GM18499 (cell line): ENCODE measurements around the gene JADE2.
"Not testable (repeated sequence)": the region's sequence is repeated elsewhere in the genome, so short reads cannot be mapped to it uniquely, and the experiment has no call there.

Experiments used
- ATAC-seq: cut with Tn5 transposase; IDR thresholded peaks from one replicate; pipeline ENCODE4 v1.9.1; 2021; ENCODE audit warnings: moderate number of reproducible peaks; ENCODE audit not compliant: insufficient read depth, unreplicated experiment

The JADE2 gene

DNA sequence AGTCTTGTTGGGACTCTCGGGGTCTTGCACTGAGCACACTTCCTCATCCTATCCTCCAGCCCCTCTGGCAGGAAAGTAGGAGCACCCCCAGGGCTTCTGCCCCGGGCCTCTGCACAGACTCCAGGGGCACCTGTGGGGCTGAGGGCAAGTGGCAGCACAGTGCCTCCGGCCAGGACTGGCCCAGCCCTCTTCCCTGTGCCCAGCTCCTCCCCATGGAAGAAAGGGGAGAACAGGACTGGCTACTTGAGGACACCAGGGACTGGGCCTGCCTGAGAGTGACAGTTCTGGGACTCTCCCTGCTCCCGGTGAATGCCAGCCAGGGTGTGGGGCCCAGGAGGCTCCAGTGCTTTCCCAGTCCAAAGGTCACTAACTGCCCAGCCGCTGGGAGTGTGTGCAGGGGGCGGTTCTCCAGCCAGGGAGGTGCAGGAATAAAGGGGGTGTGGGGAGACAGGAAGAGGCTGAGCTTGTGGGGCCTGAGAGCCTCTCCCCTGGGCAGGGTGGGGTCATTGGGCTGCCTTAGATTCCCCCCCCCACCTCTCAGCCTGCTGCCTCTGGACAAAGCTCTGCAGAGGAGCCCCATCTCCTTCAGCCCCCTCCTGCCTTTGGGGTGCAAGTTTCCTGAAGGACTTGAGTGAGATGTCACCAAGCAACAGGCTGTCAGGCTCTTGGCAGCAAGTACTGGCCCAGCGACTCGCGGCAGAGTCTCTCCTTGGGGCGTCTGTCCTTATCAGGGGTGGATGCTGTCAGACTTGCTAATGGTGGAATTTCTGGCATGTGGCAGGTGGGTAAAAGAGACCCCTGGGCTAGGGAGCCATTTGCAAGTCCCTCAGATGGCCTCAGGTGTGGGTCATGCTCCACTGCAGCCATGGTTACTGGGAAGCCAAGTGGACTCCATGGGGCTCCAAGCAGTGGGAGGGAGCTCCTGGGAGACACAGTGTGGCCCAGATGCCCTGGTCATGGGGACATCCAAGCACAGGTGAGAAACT lies 19.1 kb upstream of the JADE2 start:
- no peak for ATAC-seq

DNA sequence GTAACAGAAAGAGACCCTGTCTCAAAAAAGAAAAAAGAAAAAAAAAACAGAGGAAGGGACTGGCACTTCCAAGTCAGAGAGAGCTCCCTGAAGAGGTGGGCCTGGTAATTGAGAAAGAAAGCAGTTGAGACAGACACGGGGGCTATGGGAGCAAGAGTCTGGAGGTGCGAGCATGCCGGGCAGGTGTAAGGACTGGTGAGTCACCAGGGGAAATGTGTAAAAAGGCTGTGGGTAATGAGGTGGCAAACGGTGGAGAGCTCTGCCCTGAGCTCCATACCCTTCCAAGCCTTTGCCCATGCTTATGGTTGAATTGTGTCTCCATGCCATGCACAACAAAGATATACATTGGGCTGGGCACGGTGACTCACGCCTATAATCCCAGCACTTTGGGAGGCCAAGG lies 18.0 kb upstream of the JADE2 start:
- no peak for ATAC-seq

DNA sequence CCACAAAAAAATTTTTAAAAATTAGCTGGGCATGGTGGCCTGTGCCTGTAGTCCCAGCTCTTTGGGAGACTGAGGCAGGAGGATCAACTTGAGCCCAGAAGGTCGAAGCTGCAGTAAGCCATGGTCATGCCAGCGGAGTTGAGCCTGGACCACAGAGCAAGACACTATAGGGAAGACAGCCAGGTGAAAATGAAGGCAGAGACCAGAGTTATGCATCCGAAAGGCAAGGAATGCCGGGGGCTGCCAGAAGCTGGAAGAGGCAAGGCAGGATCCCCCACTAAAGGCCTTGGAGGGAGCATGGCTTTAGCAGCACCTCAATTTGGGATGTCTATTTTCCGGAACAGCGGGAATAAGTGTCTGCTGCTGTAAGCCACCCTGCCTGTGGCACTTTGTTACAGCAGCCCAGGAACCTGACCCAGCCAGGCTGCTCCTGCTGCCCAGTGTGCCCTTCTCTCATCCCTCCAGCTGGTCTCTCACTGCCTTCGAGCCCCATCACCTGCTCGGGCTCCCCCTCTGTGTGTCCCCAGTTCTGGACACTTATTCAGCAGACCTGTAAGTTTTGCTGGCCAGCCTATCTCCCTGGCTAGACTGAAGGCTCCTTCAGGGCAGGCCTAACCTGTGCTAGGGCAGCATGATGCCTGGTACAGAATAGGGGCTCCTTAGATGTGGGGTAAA lies 16.8 kb upstream of the JADE2 start:
- ATAC-seq: no peak

DNA sequence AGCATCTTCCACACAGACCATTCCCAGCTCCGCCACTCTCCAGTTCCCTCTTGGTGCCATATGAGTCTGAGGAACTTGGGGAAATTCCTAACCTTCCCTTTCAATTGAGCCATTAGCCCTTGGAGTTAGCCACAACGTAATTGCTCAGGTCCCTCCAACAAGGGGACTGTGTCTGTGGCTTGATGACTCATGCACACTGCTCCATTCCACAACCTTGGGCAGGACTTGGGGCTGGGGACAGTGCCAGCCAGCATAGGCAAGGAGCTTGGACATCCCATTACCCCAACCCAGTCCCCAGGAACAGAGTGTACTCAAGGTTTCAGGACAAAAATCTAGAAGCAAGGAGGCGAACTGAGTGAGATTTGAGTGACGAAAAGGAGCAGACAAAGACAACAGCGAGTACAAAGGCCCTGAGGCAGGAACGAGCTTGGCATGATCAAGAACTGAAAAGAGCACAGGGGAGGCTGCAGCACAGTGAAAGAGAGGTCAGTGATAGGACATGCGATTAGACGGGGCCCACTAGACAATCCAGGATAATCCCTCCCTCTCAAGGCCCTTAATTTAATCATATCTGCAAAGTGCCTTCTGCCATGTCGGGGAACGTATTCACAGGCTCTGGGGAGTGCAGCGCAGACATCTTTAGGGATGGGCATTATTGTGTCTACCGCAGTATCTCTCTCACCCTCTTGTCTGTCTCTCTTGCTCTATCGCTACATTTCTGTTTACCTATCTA lies 16.0 kb upstream of the JADE2 start:
- no peak for ATAC-seq

DNA sequence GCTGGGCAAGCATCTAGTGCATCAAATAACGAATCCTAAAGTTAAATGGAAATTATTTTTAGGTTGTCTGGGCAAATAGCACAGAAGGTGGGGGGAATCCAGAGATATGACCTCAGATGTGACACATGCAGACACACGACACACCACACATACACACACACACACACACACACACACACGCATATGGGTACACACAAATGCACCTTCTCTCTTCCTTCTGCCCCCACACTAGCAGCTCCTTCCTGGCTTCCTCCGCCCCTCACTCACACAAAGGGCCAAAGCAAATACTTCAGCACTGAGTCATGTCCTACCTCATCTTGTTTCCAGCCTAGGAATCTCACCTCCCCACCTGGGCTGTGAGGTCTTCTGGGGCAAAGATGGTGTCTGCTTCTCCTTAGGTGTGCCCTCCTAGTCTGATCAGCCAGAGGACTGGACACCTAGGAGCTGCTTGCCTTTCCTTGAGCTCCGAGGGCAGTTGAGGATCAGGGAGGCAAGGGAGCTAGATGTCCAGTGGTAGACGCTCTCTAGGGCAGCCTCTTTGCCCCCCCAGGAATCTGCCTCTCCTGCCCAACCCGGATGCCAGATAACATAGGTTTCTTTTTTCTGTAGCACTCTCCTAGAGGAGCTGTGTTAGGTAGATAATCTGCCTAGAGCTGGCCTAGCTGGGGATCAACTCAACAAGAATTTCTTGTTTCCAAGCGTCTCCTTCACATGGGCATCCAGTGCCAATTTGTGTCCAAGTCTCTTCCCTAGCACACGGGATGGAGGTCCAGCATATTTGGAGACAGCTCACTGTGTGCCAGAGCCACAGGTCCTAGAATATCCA lies 14.3 kb upstream of the JADE2 start:
- ATAC-seq: no peak

DNA sequence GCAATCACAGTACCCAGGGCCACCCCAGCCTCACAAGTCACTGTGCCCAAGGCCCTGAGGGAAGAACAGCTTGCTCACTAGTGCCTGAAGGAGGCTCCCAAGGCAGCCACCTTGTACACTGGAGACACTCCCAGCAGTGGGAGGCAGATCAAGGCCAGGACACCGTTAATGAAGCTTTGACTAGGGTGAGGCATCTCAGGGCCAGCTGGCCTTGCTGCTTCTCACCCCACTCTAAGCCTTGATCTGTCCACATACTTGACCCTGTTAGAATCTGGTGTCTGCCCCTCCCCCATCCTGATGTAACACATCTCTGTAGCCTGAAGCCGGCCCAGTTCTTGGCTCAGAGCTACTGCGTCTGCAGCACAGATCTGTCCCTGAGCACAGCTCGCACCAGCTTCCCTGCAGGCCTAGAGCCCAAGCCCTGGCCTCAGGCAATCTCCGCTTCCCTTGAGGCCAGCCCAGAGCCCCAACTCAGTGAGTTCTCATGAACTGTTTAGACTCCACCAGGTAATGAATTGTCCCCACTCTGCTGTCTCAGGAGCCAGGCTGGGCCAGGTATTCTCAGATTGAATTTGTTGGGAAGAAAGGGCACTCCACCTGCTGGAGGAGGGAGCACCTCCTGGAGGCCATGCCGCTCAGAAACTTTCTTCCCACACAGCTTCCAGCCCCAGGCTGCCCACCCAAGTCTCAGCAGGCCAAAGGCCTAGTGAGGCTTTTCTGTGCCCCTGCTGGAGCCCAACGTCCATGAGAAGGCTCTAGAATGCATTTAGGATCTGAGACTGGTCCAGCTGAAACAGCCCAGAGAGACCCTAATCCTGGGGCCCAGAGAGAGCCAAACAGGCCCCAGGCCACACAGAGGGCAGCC lies 13.4 kb upstream of the JADE2 start:
- ATAC-seq: no peak

DNA sequence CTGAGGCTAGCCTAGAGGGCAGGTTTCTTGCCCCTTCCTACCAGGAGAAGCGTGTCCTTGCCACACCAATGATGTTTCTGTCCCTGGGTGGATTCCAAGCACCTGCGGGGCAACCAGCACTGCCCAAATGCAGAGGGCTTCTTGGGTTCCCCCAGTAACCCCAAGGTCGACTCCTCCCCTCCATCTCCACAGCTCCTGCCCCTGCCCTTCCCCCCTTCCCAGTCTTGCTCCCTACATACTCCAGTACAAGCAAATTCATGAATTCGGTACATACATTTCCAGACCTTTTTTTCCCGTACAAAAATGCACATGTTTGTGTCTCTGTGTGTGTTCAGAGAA lies 12.8 kb upstream of the JADE2 start:
- no peak for ATAC-seq

DNA sequence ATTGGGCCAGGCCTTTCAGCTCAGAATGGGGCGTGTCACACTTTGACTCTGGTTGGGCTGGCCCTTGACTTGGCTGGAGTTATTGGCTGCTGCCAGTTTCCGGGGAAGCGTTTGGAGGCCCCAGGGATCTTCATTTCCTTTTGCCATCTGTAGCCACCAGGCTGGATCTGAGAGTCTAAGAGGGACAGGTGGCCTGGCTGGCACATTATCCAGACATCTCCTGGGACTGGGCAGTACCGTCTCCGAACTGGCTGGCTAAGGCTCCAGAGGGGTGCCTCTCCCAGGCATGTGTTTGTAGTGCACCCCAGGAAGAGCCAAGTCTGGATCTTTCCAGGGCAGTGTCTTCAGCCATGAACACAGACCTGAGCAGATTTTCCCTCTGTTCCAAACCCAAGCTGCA lies 9.7 kb upstream of the JADE2 start:
- ATAC-seq: no peak

DNA sequence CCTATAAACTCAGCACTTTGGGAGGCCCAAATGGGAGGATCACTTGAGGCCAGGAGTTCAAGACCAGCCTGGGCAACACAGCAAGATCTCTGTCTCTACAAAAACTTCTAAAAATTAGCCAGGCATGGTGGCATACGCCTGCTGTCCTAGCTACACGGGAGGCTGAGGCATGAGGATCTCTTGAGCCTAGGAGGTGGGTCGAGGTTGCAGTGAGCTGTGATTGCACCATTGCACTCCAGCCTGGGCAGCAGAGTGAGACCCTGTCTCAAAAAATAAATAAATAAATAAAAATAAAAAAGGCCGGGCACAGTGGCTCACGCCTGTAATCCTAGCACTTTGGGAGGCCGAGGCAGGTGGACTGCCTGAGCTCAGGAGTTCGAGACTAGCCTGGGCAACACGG lies 8.5 kb upstream of the JADE2 start:
- not testable (repeated sequence) for ATAC-seq

DNA sequence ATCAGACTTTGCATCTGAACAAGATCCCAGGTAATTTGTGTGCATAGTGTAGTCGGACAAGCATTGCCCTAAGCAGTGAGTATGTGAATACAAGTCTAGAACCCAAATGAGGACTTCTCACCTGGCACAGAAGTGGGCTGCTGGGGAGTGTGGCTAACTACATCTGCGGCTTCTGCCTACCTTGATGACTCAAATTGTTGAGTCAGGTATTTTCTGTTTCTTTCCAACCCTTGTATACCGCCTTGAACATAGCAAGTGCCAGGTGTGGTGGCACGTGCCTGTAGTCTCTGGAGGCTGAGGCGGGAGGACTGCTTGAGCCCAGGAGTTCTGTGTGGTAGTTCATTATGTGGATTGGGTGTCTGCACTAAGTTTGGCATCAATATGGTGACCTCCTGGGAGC lies 7.9 kb upstream of the JADE2 start:
- ATAC-seq: no peak

DNA sequence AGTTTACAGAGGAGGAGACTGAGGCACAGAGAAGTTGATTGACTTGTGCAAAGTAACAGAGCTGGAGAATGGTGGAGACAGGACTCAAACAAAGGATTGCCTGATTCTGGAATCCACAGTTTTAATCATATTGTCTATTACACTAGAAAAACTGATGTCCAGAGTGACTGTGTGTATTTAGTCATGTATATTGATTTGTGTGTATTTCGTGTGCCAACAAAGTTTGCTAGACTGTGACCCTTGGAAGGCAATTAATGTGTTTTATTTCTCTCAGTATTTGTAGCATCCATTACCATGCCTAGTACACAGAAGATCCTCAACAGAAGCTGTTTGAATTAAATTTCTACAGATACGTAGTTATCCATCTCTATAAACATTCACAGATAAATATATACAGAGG lies 5.5 kb upstream of the JADE2 start:
- ATAC-seq: no peak

DNA sequence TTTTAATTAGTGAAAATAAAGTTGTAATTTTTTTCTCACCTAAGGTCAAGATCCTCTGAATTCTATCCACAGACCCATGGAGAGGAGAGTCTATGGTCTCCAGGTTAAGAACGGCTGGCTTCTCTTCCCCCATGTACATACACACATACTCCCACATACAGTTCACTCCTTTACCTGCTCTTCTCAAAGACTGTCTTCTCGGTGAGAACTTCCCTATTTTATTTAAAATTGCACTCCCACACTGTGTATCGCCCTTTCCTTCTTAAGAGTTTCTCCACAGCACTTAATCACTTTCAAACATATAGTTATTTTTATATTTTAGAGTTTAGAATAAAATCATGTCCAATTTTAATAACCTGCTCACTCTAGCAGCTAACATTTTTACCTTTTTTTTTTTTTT lies 3.6 kb upstream of the JADE2 start:
- no peak for ATAC-seq

DNA sequence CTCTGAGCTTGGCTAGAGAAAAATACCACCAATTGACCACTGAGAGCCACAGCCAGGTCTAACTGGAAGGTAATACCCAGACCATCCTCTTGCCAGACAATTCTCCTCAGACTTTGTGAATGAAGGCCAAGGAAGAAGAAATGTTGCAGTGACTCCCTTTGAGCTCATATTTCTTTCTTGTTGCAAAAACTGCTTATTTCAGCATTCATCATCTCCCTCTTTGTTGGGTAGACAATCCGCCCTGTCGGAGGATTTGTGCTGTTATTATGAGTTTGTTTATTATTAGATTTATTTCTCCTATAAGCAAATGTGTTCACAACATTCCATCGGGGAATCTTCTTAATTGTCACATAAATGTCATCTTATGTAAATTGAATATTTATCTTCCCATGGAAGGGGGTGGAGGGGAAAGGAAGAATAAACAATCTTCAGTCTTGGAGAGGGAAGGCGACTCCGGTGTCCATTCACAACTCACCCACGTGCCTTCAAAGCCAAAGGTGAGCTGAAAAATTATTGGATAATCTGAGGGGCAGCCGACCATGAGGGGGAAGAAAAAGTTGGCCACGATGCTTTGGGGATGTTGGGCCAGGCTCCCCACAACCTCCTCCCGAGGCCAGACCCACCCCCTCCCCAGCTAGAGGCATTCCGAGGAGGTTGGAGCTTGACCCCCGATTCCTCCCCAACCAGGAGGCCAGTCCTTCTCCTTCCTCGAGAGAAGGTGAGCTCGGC lies 1.8 kb upstream of the JADE2 start:
- no peak for ATAC-seq

DNA sequence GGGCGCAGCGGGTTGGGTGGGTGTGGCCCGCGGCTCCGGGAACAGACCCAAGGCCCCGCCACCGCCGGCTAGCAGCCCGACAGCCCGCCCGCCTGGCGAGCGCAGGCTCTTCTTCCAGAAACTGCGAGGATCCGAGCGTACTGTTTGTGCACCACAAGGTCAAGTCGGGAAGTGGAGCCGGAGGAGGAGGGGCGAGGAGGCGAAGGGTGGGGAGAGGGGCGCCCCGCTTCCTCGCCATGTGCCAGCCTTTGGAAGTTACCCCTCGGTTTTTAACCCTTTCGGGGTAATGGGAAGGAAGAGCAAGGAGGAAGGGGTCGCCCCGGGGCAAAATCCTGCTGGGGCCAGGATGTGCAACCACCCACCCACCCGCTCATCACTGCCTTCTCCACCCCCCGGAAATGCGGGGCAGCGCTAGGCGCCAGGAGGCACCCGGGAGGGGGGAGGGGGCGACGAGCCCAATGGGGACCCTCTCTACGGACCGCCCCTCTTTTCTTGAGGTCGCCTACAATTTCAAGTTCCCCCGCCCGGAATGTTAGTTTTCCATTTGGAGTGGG lies 1.1 kb upstream of the JADE2 start:
- ATAC-seq: no peak

DNA sequence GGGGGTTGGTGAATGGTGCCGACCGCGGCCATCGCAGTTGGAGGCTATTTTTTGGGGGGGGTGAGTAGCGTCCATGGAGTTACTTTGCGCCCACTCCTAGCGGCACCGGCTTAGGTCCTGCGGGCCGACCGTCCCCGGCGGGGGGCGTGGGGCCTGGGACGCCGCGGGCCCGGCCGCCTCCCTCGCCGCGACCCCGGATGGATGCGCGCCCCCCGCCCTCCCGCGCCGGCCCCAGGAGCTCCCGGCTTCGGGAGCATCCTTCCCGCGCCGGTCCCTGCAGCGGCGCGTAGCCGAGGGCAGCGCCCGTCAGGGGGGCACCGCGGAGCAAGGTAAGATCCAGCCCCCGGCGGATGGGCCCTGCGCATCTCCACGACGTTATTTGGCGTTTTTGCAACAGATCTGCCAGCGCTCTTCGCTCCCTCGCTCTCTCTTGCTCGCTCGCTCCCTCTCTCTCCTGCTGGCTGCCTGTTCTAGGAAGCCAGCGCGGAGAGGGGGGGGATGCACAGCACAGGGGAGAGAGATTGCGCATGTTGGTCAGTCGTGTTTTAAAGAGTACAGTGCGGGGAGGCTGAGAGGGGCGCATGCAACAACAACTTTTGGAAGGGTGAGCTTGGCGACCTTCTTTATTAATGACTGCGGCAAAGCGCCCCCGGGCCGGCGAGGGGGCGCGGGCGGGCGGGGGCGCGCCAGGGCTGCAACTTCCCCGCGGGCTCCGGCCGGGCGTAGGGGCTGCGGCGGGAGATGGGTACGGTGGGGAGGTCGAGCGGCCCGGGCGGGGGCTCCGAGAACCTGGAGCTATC lies 413 bp downstream of the JADE2 start:
- no peak for ATAC-seq

DNA sequence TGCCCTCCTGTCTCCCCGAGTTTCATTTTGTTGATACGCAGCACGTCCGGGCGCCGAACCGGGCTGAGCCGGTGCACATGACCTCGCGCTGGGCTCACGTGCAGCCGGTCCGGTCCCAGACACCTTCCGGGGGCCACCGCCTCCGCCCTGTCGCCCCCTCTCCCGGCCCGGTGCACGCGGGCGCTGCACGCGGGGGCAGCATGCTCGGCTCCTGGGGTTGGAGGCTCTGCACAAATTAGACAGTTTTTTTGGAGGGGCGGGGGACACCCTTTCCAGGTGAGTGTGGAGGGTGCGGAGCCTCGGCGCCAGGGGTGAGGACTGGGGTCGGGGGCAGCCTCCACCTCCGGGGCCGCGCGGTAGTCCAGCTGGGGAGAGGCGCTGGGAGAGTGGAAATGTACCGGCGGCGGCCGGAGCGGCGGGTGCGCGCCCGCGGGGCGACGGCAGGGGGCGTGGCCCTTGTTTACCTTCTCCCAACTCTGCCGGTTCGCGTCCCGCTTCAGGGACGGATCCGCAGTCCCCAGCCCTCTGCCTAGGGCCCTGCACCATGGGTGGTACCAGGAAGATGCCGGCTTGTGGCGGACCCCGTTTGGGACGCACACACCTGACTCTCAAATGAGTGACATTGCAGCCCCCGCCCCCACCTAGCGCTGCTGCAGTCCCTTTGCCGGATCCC lies 1.1 kb downstream of the JADE2 start:
- no peak for ATAC-seq
